ENCODE measurements around the gene RELT.

RELT gene

DNA sequence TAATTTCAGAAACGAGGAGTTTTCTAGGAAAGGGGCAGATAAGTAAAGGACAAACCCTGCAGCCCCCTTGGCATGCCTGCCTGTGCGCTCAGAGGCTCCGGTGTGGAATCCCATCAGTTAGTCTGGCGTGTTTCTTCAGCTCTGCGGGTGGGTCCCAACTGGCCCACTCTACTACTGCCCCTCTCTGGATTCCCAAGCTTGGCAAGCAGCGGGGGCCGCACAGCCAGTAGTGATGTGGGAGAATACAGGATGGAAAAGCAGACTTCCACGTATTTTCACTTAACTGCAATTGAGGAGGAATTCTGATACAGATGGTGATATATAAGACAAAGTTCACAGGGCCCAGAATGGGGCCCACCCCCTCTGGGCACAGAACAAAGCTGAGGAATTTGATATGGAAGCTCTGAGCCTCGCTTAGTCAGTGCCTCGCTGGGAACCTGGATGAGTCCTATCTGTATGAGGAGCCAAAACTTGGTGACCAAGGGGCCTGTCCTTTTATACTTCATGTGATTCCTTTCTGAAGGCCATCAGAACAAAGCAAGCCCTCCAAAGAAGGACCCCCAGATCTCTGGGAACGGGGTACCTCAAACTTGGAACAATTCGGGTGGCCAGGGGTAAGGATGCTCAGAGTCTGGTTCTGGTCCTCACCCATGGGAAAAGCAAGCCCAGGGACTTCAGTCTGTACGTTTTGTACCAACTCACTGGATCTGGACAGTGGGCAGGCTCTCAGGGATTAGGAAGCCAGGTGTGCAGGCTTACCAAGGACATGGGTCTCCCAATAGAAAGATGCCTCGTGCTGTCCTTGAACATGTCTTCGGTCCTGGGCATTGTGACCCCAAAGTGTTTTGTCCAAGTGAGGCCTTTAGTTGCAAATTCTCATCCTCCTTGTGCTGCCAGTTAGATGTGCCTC, 26.0 kb downstream of the RELT start:
- no peak overlapping the region for H3K27ac ChIP-seq (ENCODE audit: low read length)
- H3K27me3 ChIP-seq (ENCODE audit: low read depth, low read length), result no peaks in the 10 kb centered on the region
- H3K4me1 ChIP-seq (ENCODE audit: control insufficient read depth in 1 of 2, insufficient read depth in 2 of 2, low read length in 2 of 2), result no peaks in the 10 kb centered on the region
- no peak overlapping the region for H3K4me3 ChIP-seq (ENCODE audit: low read depth in 1 of 2, low read length in 2 of 2)
- peaks cover 3 to 22% of the 10 kb centered on the region in 2 donors for H3K36me3 ChIP-seq (ENCODE audit: control insufficient read depth in 1 of 2, insufficient read depth in 2 of 2, low read length in 2 of 2)
- no peaks in the 10 kb centered on the region for H3K9me3 ChIP-seq (ENCODE audit: control insufficient read depth in 1 of 2, low read length in 2 of 2)

GRCh38 chr11:73402834-73403185, 26.6 kb downstream of the RELT start:
- no peaks in the 10 kb centered on the region for H3K9me3 ChIP-seq (ENCODE audit: control insufficient read depth in 1 of 2, low read length in 2 of 2)
- H3K4me1 ChIP-seq (ENCODE audit: control insufficient read depth in 1 of 2, insufficient read depth in 2 of 2, low read length in 2 of 2), result no peaks in the 10 kb centered on the region
- H3K36me3 ChIP-seq (ENCODE audit: control insufficient read depth in 1 of 2, insufficient read depth in 2 of 2, low read length in 2 of 2), result peaks cover 3 to 28% of the 10 kb centered on the region in 2 donors
- no peak overlapping the region for H3K27ac ChIP-seq (ENCODE audit: low read length)
- H3K4me3 ChIP-seq (ENCODE audit: low read depth in 1 of 2, low read length in 2 of 2), result no peak overlapping the region
- no peaks in the 10 kb centered on the region for H3K27me3 ChIP-seq (ENCODE audit: low read depth, low read length)

DNA sequence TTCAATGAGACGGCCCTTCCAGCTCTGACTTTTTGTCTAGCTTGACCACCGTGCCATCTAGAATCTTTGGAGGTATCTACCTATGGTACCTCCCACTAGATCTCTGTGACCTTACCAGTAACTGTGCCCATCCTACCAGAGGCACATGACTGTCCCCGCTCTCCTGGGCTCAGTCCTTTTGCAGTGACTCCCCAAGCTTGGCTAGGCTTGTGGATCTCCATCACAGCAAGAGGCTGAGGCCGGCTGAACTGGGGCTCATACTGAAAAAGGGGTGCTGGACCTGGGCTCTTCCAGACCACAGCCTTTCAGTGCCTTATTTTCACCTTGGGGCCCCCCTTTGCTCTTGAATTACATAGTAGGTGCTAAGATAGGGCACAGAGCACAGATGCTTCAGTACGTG, 27.3 kb downstream of the RELT start:
- Histone ChIP-seq H3K36me3 (ENCODE audit: control insufficient read depth in 1 of 2, insufficient read depth in 2 of 2, low read length in 2 of 2) (peaks cover 3 to 29% of the 10 kb centered on the region in 2 donors), H3K4me1 (ENCODE audit: control insufficient read depth in 1 of 2, insufficient read depth in 2 of 2, low read length in 2 of 2) (no peaks in the 10 kb centered on the region), H3K27me3 (ENCODE audit: low read depth, low read length) (no peaks in the 10 kb centered on the region), H3K9me3 (ENCODE audit: control insufficient read depth in 1 of 2, low read length in 2 of 2) (no peaks in the 10 kb centered on the region), H3K27ac (ENCODE audit: low read length) (no peak overlapping the region), H3K4me3 (ENCODE audit: low read depth in 1 of 2, low read length in 2 of 2) (no peak overlapping the region)

- Histone ChIP-seq H3K4me3 (ENCODE audit: low read depth in 1 of 2, low read length in 2 of 2) (no peak overlapping the region), H3K4me1 (ENCODE audit: control insufficient read depth in 1 of 2, insufficient read depth in 2 of 2, low read length in 2 of 2) (no peaks in the 10 kb centered on the region), H3K27ac (ENCODE audit: low read length) (no peak overlapping the region), H3K27me3 (ENCODE audit: low read depth, low read length) (no peaks in the 10 kb centered on the region), H3K9me3 (ENCODE audit: control insufficient read depth in 1 of 2, low read length in 2 of 2) (no peaks in the 10 kb centered on the region), H3K36me3 (ENCODE audit: control insufficient read depth in 1 of 2, insufficient read depth in 2 of 2, low read length in 2 of 2) (peaks cover 3 to 31% of the 10 kb centered on the region in 2 donors)
These were observed 27.8 kb downstream of the RELT start for GRCh38 chr11:73404048-73404447.

DNA sequence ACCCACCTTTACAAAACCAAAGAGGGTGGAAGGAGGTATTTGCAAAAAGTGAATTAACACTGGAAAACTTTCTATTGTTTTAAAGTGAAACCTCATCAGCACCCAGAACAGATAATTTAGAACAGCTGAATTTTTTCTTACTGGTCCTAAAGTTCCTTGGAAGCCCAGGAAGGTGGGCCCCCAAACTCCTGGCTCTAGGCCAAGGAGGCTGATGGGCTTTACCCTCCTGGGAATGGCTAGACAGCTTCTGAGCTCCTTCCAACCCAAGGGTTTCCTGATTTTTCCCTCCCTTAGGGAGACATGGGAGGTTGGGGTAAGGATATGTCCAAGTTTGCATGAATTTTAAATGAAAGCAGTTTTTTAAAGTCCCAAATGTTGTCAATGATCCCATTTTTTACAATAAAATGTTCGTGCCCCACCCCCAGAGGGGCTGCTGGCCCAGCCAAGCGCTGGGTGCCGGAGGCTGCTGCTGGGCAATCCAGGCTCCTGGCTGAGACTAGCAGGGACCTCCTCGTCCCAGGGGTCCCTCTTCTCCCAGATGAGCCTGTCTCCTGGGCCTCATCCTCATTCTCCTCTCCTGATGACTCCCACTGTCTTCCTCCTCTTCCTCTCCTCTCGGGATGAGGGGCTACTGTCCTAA, 28.4 kb downstream of the RELT start:
- H3K27ac ChIP-seq (ENCODE audit: low read length), result no peak overlapping the region
- peaks cover 5 to 37% of the 10 kb centered on the region in 2 donors for H3K36me3 ChIP-seq (ENCODE audit: control insufficient read depth in 1 of 2, insufficient read depth in 2 of 2, low read length in 2 of 2)

DNA sequence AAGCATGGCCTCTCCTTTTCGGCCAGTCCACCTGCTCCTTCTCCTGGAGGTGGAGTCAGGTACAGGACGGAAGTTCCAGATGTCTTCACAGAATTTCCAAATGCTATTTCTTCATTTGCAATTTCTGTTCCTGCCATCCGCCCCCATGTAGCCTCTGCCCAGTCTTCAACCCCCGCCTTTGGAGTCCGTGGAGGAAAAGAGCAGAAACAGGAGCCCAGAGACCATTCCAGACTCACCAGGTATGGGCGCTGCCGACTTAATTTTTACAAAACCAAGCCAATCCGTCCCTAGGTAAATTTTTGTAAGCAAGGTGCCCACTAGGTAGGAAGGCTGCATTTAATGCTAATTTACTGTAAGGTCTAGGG, 28.9 kb downstream of the RELT start:
- H3K4me1 ChIP-seq (ENCODE audit: control insufficient read depth in 1 of 2, insufficient read depth in 2 of 2, low read length in 2 of 2), result no peaks in the 10 kb centered on the region
- H3K4me3 ChIP-seq (ENCODE audit: low read depth in 1 of 2, low read length in 2 of 2), result no peak overlapping the region
- no peak overlapping the region for H3K27ac ChIP-seq (ENCODE audit: low read length)
- H3K9me3 ChIP-seq (ENCODE audit: control insufficient read depth in 1 of 2, low read length in 2 of 2), result no peaks in the 10 kb centered on the region
- no peaks in the 10 kb centered on the region for H3K27me3 ChIP-seq (ENCODE audit: low read depth, low read length)
- peaks cover 8 to 38% of the 10 kb centered on the region in 2 donors for H3K36me3 ChIP-seq (ENCODE audit: control insufficient read depth in 1 of 2, insufficient read depth in 2 of 2, low read length in 2 of 2)

More for the DNA sequence above, 28.4 kb downstream of the RELT start:
- no peaks in the 10 kb centered on the region for H3K27me3 ChIP-seq (ENCODE audit: low read depth, low read length)
- no peak overlapping the region for H3K4me3 ChIP-seq (ENCODE audit: low read depth in 1 of 2, low read length in 2 of 2)
- no peaks in the 10 kb centered on the region for H3K4me1 ChIP-seq (ENCODE audit: control insufficient read depth in 1 of 2, insufficient read depth in 2 of 2, low read length in 2 of 2)
- no peaks in the 10 kb centered on the region for H3K9me3 ChIP-seq (ENCODE audit: control insufficient read depth in 1 of 2, low read length in 2 of 2)

GRCh38 chr11:73406131-73406530, 29.9 kb downstream of the RELT start:
- H3K27ac ChIP-seq (ENCODE audit: low read length), result no peak overlapping the region
- no peaks in the 10 kb centered on the region for H3K27me3 ChIP-seq (ENCODE audit: low read depth, low read length)
- no peak overlapping the region for H3K4me3 ChIP-seq (ENCODE audit: low read depth in 1 of 2, low read length in 2 of 2)
- H3K4me1 ChIP-seq (ENCODE audit: control insufficient read depth in 1 of 2, insufficient read depth in 2 of 2, low read length in 2 of 2), result no peaks in the 10 kb centered on the region
- no peaks in the 10 kb centered on the region for H3K9me3 ChIP-seq (ENCODE audit: control insufficient read depth in 1 of 2, low read length in 2 of 2)
- peaks cover 8 to 43% of the 10 kb centered on the region in 2 donors for H3K36me3 ChIP-seq (ENCODE audit: control insufficient read depth in 1 of 2, insufficient read depth in 2 of 2, low read length in 2 of 2)

- H3K27ac ChIP-seq (ENCODE audit: low read length), result no peak overlapping the region
- H3K36me3 ChIP-seq (ENCODE audit: control insufficient read depth in 1 of 2, insufficient read depth in 2 of 2, low read length in 2 of 2), result peaks cover 8 to 47% of the 10 kb centered on the region in 2 donors
- no peak overlapping the region for H3K4me3 ChIP-seq (ENCODE audit: low read depth in 1 of 2, low read length in 2 of 2)
- no peaks in the 10 kb centered on the region for H3K27me3 ChIP-seq (ENCODE audit: low read depth, low read length)
- no peaks in the 10 kb centered on the region for H3K9me3 ChIP-seq (ENCODE audit: control insufficient read depth in 1 of 2, low read length in 2 of 2)
- no peaks in the 10 kb centered on the region for H3K4me1 ChIP-seq (ENCODE audit: control insufficient read depth in 1 of 2, insufficient read depth in 2 of 2, low read length in 2 of 2)
These were observed 30.4 kb downstream of the RELT start for GRCh38 chr11:73406619-73407018.

DNA sequence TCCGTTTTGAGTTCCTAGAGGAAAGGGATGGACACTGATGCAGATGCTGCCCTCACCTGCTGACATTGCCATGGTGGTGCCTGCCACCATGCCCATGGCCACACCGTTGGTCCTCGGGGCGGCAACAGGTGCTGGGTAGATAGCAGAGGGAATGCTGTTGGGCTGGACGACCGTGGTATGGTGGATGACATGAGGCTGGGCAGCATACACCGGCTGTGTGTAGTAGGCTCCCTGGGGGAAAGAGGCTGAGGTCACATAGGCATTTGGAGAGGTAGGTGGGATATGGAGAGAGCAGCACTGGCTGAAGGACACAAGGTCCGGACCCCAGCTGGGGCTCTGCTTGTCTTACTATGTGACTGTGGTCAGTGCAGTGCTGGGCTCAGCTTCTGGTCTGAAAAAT, 33.2 kb downstream of the RELT start:
- no peak overlapping the region for H3K4me3 ChIP-seq (ENCODE audit: low read depth in 1 of 2, low read length in 2 of 2)
- H3K9me3 ChIP-seq (ENCODE audit: control insufficient read depth in 1 of 2, low read length in 2 of 2), result no peaks in the 10 kb centered on the region
- H3K4me1 ChIP-seq (ENCODE audit: control insufficient read depth in 1 of 2, insufficient read depth in 2 of 2, low read length in 2 of 2), result peaks cover 0 to 4% of the 10 kb centered on the region in 2 donors
- H3K27me3 ChIP-seq (ENCODE audit: low read depth, low read length), result no peaks in the 10 kb centered on the region
- peaks cover 8 to 63% of the 10 kb centered on the region in 2 donors for H3K36me3 ChIP-seq (ENCODE audit: control insufficient read depth in 1 of 2, insufficient read depth in 2 of 2, low read length in 2 of 2)
- H3K27ac ChIP-seq (ENCODE audit: low read length), result no peak overlapping the region

DNA sequence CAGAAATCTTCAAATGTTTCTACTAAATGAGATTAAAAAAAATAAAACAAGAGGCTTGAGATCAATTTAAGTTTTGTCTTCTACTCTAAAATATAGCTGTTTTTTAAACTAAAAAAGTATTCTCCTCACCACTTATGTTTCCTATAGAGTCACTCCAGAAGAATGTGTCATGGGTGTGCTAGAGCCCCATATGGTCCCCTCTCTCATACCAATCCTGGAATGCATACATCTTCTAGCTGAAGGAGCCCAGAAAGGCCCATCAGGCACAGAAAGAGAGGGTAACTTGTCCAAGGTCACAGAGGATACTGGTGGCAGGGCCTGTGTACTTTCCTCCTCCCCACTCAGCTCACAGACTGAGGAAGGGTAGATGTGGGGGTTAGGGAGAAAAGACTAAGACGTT, 34.4 kb downstream of the RELT start:
- Histone ChIP-seq H3K27me3 (ENCODE audit: low read depth, low read length) (no peaks in the 10 kb centered on the region), H3K36me3 (ENCODE audit: control insufficient read depth in 1 of 2, insufficient read depth in 2 of 2, low read length in 2 of 2) (peaks cover 7 to 63% of the 10 kb centered on the region in 2 donors), H3K4me3 (ENCODE audit: low read depth in 1 of 2, low read length in 2 of 2) (no peak overlapping the region), H3K4me1 (ENCODE audit: control insufficient read depth in 1 of 2, insufficient read depth in 2 of 2, low read length in 2 of 2) (peaks cover 0 to 14% of the 10 kb centered on the region in 2 donors), H3K27ac (ENCODE audit: low read length) (no peak overlapping the region), H3K9me3 (ENCODE audit: control insufficient read depth in 1 of 2, low read length in 2 of 2) (no peaks in the 10 kb centered on the region)

DNA sequence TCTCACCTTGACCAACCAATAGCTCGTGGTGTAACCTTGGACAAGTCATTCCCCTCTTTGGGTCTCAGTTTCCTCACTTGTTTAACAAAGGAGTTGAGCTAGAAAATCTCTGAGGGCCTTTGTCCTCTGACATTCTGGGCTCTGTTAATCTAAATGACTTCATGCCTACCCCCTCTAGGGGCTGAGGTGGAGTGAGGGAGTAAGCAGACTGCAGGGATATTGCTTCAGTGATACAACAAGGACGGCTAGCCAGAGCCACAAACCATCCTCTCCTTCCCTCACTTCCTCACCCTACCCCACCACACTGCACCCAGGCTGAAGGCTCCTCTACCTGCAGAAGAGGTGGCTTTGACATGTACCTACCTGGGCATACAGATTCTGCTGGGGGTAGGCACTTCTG, 34.8 kb downstream of the RELT start:
- H3K9me3 ChIP-seq (ENCODE audit: control insufficient read depth in 1 of 2, low read length in 2 of 2), result no peaks in the 10 kb centered on the region
- peaks cover 5 to 64% of the 10 kb centered on the region in 2 donors for H3K36me3 ChIP-seq (ENCODE audit: control insufficient read depth in 1 of 2, insufficient read depth in 2 of 2, low read length in 2 of 2)
- no peak overlapping the region for H3K27ac ChIP-seq (ENCODE audit: low read length)

More for the DNA sequence above, 34.8 kb downstream of the RELT start:
- Histone ChIP-seq H3K4me1 (ENCODE audit: control insufficient read depth in 1 of 2, insufficient read depth in 2 of 2, low read length in 2 of 2) (peaks cover 0 to 14% of the 10 kb centered on the region in 2 donors), H3K27me3 (ENCODE audit: low read depth, low read length) (no peaks in the 10 kb centered on the region), H3K4me3 (ENCODE audit: low read depth in 1 of 2, low read length in 2 of 2) (no peak overlapping the region)
